NCI-H187 (cell line): ENCODE measurements around the gene TRIM31.

Source experiments
- DNase-seq, 2 experiments: peaks; one replicate each; lab custom pipeline; 2025; lab: John Stamatoyannopoulos, UW

TRIM31 gene

GRCh38 chr6:30113841-30114240 lies 951 bp upstream of the TRIM31 start:
- no peak for DNase-seq

- DNase-seq = no peak
These were observed 392 bp downstream of the TRIM31 start for GRCh38 chr6:30112402-30112994.

DNA sequence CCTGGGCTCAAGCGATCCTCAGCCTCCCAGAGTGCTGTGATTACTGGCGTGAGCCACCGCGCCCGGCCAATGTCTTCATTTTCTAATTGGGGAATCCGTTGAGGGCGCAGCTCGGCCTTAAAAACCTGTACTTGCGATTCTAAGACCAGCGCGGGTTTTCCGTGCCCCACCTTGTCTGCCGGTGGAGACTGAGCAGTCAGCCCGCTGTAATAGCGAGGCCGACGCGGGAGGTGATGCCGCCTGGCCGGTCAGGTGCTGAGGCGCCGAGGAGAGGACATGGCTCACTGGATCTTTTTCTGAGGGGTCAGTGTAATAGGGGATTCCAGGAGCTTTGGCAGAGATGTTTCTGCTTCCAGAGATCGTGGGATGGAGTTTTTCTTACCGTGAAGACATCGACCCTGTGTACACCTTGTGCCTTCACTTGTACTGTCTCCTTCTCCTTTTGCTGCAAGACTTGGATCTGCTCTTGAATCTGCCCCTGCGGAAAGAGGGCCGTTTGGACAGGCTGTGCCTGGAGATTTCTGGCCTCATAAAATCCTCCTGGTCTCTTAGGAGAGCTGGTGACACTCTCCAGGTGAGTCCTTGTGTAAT lies 1.5 kb downstream of the TRIM31 start:
- DNase-seq = no peak

DNA sequence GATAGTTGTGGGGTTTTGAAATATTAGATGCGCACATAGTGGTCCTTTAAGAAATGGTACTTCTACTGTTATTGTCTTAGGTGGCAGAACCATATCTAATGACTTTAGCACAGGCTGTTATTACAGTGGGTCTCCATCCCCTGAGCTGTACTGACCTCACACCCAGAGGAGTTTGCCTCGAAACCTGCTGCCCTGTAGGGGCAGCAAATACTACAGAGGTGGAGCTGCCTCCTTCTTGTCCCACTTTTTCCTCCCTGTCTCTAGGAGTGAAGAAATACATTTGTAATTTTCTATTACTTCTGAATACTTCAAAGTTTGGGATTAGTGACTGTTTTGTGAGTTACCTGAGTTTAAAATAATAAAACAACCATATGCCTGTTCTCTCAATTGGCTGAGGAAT lies 8.2 kb downstream of the TRIM31 start:
- DNase-seq = no peak

DNA sequence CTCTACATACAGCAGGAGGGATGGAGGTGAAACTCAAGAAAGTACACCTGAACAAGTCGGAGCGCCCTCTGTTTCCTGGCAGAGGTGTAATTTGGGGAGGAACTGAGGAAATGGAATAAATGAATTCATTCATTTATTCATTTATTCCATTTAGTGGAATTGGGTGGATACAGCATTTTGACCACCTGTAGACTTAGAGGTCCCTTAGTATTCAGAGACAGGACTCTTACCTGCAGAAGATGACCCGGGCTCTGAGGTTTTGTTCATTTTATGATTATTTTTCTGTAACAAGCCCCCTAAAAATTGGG lies 9.1 kb downstream of the TRIM31 start:
- no peak for DNase-seq

DNA sequence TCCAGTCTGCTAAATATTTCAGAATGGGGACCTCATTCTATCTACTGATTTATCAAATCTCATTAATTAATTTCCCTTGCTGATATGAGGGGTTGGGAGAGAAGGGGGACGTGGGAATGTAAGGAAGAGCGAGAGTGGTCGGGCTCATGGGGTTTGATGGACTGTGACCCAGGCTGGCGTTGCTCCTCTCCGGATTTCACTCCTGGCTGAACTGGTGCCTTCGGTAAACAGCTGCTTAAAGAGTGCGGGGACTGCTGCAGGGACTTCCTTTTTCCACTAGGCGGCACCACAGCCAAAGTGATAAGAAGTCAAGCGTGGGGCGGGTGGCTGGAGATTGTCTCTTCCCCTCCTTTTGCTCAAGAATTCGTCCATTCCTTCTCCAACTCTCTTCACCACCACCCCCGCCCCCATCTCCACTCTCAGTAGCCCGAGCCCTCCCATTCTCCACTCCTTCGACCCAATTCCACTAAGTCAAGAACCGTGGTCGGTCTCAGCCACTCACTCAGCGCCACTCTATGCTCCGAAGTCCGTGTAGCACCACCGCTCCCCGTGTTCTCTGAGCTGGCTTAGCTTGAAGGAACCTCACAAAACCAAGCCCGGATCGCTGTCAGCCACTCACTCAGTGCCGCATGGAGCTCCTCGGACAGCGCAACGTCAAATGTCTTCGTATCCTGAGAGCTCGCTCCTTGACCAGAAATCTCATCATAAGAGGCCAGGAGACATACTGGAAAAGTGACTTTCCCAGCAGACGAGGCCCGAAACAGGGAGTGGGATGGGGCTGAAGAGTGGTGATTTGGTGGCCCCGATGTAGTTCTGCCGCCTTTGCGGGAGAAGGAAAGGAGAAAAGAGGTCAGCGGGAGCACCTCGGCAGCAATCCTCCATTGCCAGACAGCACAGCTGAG lies 9.7 kb downstream of the TRIM31 start:
- peak; percentile 34 to 58 for DNase-seq

- DNase-seq = no peak
These were observed 10.4 kb downstream of the TRIM31 start for GRCh38 chr6:30102414-30102969.

DNA sequence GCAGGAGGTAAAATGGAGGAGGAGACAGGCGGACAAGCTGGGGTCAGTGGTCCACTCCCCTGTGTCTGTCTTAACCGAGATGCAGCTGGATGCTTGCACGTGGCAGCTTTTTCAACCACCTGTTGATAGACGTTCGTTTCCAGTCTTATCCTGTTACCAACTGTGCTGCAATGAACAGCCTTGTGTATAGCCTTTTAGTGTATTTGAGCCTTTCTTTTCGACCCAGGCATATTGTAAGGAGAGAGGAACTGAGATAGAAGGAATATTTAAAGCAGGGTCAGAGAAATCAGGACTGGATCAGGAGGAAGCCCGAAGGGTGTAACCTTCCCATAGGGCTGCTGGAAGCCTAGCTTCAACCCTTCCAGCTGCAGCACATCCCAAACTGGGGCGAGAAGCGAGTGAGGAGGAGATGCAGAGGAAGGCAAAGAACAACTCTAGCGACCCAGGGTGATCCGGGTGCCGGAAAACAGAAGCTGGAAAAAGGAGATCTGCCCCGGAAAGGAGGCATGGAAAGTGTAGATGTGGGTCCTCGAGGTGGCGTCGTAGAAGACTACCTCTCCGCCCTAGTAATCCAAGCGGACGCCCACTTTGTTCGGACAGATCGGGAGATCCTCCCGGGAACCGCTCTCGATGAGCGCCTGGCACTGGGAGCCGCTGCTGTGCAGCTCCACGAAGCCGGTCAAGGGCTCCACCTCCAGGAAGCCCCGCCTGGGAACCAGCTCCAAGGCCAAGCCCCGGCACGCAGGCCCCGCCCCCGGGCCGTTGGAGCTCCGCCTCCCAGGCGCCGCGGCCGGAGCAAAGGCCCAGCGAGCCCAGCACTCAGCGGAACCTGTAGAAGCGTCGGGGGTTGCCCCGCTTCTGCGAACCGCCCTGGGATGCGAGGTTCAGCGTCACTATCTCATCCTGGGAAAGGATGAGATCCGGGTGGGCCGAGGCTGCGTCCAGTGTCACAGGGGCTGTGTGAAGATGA lies 11.2 kb downstream of the TRIM31 start:
- DNase-seq = peak; percentile 49 to 55

GRCh38 chr6:30100585-30101443 lies 12.1 kb downstream of the TRIM31 start:
- DNase-seq = no peak

DNA sequence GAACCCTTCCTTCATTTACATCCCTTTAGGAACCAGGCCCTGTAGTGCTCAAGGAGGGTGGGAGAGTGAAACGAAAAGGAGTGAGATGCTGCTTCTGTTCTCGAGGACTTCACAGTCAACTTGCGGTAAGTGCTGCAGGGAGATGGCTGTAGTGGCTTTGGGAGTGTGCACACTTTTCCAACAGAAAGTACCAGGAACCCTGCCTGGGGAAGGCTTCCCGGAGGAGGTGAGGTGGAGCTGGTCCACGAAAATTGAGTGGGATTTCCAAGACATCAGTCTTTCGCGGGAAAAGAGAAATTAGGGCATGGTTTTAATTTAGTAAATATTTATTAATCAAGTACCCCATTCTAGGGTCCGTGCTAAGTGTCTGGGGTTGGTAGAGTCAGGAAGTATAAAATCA lies 12.7 kb downstream of the TRIM31 start:
- DNase-seq = no peak

- no peak for DNase-seq
These were observed 14.8 kb downstream of the TRIM31 start for GRCh38 chr6:30097902-30098768.

DNA sequence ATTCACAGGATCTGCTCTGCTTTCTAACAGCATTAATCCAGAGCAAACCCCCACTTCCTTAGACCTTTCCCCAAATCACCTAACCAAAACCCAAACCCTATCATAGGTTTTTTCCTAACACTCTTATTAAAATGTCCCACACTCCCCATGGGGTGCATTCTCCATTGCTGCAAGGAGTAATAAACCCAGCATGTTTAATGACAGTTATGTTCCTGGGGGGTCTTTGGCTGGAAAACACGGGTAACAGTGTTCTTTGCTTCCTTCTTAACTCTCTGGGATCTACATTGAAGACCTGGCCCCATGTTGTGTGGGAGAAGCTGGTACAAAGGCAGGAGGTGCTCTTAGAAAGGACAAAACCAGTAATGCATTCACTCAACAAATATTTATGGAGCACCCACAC lies 16.1 kb downstream of the TRIM31 start:
- no peak for DNase-seq

- DNase-seq = no peak
These were observed 18.8 kb downstream of the TRIM31 start for GRCh38 chr6:30093951-30094661.

DNA sequence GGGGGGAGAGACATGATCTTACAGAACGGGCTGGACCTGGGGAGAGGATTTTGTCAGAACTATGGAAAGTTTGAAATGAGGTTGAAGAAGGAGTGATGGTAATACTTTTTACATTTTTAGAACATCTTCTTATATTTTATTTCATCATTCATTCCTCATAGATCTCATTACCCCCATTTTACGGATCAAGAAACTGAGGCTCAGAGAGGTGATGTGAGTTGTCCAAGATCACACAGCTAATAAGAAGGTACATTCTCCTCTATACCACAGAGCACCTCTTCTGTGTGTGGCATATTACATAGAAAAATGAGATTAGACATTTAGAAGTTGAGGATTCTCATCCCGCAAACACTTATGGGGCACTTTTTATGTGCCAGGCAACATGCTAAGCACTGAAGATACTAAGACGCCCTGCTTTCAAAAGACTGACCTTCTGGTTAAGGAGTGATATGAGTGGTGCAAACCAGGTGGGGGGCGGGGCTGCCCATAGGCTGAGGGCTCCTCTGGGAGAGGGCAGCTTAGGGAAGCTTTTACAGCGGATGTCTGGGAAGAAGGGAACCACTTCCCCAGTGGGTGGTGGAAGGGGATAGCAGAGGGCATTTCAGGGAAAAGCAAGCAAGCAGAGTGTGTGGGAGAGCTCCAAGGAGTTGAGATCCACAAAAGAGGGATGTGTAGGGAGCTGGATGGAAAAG lies 19.9 kb downstream of the TRIM31 start:
- no peak for DNase-seq

DNA sequence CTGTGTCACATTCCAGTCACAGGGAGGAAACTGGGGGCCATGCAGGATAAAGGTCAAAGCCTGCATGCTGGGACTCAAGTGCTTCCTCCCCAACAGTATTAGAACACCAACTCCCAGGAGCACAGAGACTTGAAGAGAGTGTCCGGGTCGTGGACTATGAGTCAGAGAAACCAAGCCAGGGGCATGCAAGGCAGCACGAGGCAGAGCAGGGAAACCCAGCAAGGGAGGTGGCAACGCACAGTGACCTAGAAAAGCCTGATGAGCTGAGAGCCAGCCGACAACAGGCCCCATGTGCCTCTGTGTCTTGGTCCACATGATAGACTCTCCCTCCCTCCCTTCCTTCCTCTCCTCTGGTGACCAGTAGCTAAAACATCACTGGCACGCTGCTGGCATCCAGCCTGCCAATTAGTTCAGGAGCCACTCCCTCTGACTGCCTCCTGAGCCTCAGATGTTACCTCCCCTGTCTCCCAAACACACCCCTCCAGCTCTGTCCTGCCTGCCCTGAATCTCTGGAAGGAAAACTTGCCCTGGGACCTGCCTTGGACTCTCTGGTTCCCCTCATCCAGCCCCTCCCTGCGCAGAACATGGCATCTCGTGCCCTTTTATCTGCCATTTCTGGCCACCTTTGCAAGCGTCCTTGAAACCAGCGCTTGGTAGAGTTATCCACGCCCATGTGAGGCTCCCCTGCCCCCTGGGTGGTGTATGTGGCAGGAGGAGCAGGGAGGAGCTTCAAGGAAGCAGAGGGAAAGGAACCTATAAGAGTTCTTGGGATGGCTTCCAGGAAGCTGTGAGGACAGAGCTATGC lies 21.1 kb downstream of the TRIM31 start:
- DNase-seq = no peak

DNA sequence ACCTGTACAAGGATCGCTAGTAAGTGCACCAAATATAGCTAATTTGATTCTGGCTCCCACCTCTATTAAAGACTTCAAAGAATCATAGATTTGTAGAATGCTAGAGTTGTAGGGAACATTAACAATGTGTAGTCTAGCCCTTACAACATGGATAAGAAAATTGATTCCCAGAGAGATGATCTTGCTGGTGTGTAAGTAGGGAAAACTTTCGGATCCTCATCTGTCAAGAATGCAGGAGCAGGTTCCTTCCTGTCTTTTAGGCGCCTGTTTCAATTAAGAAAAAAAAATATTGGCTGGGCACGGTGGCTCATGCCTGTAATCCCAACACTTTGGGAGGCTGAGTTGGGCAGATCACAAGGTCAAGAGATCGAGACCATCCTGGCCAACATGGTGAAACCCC lies 25.0 kb downstream of the TRIM31 start:
- DNase-seq = no peak

GRCh38 chr6:30077218-30077617 lies 35.7 kb downstream of the TRIM31 start:
- no peak for DNase-seq
